Right atrium auricular region (tissue), 2 donors: Measurements from ENCODE around the gene INPP5F. TPM values are rescaled to one million over a fixed set of nuclear protein-coding genes. Genes with fewer than 3 reads are reported as not detected.
A peak's percentile ranks its signal among the peaks of the same experiment; 100 is the strongest.

ENCODE experiments used
- DNase-seq: peaks from one replicate; pipeline ENCODE4 v3.0.0-alpha.2; 2019; ENCODE audit warnings: low spot score
- H3K27ac ChIP-seq, 2 donors: fragments of 200-600 bp; sonication (generic); 1 replicate in 1 of 2; 2 replicates in 1 of 2; pipeline ENCODE4 v1.5.1; 2016 to 2019
- H3K27me3 ChIP-seq, 2 donors: fragments of 200-600 bp; sonication (generic); one replicate each; pipeline versions ENCODE4 v1.5.1 to v1.6.0; 2017 to 2019
- H3K36me3 ChIP-seq: fragments of 200-600 bp; sonication (generic); one replicate; pipeline ENCODE4 v1.5.1; 2016
- H3K4me1 ChIP-seq, 2 donors: fragments of 200-600 bp; sonication (generic); one replicate each; pipeline versions ENCODE4 v1.5.1 to v1.6.0; 2017 to 2019
- H3K4me3 ChIP-seq, 2 donors: fragments of 200-600 bp; sonication (generic); 1 replicate in 1 of 2; 2 replicates in 1 of 2; pipeline ENCODE4 v1.5.1; 2017 to 2019; ENCODE audit warnings: mild to moderate bottlenecking in 1 of 2, moderate library complexity in 1 of 2
- H3K9me3 ChIP-seq, 2 donors: fragments of 200-600 bp; sonication (generic); one replicate each; pipeline ENCODE4 v1.5.1; 2019
- total RNA-seq, 2 donors: library from RNA; depleted of rRNA; stranded (reverse); fragments of >200 nt; gene quantifications; one replicate each; pipeline ENCODE4 v1.1.0, GENCODE V29; 2016
- TF ChIP-seq, protein P1 (sequence below), 2 donors: fragments of 200-600 bp; sonication (generic); IDR thresholded peaks; one replicate each; pipeline ENCODE4 v1.5.1; 2019; ENCODE audit warnings: antibody characterized with exemption in 2 of 2

The INPP5F gene
- total RNA-seq, 2 donors from 2014 or later = 3.9 to 6.2 TPM

DNA sequence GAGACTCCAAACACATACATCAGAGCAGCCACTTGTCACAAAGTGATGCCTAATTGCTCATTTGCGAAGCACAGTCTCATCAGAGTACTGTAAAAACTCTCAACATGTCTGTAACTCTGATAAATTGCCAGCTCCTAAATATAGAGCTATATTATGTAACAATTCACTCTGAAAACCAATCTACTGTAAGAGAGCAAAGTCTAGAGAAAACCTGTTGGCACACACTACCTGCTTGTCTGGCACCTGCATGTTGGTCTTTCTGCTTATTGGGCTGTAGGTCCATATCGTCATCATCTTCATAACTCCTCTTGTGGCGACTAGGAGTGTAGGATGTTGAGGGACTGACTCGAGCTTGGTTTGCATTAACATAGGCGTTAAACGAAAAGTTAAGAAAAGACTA lies 127.0 kb downstream of the INPP5F start:
- DNase-seq = no peak
- Histone ChIP-seq H3K36me3 (peaks cover 46% of the 10 kb centered on the region), H3K4me3 (no peak overlapping the region), H3K4me1 (no peaks in the 10 kb centered on the region), H3K9me3 (no peaks in the 10 kb centered on the region), H3K27ac (no peak overlapping the region), H3K27me3 (no peaks in the 10 kb centered on the region)
- TF ChIP-seq, protein P1, sequence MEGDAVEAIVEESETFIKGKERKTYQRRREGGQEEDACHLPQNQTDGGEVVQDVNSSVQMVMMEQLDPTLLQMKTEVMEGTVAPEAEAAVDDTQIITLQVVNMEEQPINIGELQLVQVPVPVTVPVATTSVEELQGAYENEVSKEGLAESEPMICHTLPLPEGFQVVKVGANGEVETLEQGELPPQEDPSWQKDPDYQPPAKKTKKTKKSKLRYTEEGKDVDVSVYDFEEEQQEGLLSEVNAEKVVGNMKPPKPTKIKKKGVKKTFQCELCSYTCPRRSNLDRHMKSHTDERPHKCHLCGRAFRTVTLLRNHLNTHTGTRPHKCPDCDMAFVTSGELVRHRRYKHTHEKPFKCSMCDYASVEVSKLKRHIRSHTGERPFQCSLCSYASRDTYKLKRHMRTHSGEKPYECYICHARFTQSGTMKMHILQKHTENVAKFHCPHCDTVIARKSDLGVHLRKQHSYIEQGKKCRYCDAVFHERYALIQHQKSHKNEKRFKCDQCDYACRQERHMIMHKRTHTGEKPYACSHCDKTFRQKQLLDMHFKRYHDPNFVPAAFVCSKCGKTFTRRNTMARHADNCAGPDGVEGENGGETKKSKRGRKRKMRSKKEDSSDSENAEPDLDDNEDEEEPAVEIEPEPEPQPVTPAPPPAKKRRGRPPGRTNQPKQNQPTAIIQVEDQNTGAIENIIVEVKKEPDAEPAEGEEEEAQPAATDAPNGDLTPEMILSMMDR (IDR thresholded peaks at IDR 0.05) = no peak

DNA sequence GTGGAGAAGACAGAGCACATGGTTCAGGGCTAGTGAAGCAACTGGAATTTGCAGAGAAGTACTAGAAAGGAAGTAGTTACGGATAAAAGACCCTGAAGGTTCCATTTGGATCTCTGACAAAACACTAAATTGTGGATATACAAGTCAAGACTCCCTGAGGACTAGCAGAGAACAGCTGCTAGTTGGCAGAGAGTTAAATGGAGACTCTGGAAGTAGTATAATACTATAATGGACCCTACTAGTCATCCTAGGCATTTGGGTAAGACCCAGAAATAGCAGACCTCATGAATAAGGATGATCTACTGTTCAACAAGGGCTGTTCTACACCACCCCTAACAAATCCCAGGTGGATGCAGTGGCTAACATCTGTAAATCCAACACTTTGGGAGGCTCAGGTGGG lies 127.7 kb downstream of the INPP5F start:
- no peak for DNase-seq

DNA sequence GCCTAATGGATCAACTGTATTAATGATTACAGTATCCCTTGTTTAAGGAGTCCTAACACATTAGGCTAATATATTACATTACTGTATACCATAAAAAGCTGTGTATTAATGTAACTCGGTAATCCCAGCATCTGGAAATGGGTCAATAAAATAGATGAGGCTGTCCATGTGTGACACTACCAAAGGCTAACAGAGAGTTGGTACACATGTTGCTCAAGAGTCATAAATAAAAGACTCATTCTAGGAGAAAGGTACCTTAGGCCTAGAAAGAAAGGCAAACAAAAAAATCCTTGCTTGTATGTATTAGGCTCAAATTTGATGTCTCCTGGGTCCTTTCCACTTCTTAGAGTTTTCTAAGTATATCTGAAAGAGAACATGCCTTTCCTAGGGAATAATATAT lies 132.2 kb downstream of the INPP5F start:
- H3K27ac ChIP-seq = no peak overlapping the region
- no peaks in the 10 kb centered on the region for H3K27me3 ChIP-seq
- TF ChIP-seq, protein P1 (IDR thresholded peaks at IDR 0.05) = no peak
- no peaks in the 10 kb centered on the region for H3K4me1 ChIP-seq
- no peaks in the 10 kb centered on the region for H3K9me3 ChIP-seq
- peaks cover 18% of the 10 kb centered on the region for H3K36me3 ChIP-seq
- no peak overlapping the region for H3K4me3 ChIP-seq
- DNase-seq = no peak

More for the DNA sequence above, 127.7 kb downstream of the INPP5F start:
- peaks cover 46% of the 10 kb centered on the region for H3K36me3 ChIP-seq
- H3K4me3 ChIP-seq = no peak overlapping the region
- no peaks in the 10 kb centered on the region for H3K4me1 ChIP-seq
- no peak overlapping the region for H3K27ac ChIP-seq
- no peaks in the 10 kb centered on the region for H3K9me3 ChIP-seq
- H3K27me3 ChIP-seq = no peaks in the 10 kb centered on the region
- TF ChIP-seq, protein P1 (IDR thresholded peaks at IDR 0.05) = no peak

DNA sequence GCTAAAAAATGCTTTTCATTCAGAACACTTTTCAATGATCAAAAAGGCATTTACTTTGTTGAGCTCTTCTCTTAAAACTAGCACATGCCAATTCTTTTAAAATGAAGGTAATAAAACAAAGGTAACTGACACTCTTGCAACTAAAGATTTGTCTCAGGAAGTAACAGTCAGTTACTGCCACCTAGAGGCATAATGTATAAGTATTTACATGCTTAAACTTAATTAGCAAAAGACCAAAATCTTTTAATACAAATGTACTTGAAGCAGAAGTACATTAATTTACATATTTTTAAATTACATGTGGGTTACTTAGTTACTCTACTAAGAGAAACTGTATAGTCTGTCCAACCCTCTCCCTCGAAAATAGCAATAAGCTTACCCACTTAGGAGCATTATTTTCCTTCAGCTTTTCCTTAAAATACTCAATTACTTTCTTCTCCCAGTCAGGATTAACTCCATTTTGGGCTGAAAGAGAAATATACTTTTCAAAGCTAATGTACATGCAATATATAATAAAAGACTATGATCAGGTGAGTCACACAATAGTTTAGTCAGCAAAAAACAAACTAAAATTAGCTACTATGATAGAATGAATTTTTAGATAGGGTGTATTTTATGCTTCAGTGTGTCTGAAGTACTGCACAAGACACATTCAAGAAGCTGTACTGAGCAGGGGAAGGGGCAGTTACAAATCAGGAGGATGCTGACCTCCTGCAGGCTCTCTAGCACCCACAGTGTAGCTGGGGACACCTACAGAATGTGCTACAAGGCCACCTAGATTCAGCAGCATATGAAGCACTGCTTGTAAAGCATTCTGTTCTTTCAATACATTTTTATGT lies 133.8 kb downstream of the INPP5F start:
- TF ChIP-seq, protein P1 (IDR thresholded peaks at IDR 0.05) = peak; percentile 25 to 74
- Histone ChIP-seq H3K36me3 (peaks cover 8% of the 10 kb centered on the region), H3K9me3 (no peaks in the 10 kb centered on the region), H3K4me3 (no peak overlapping the region), H3K4me1 (no peaks in the 10 kb centered on the region), H3K27me3 (no peaks in the 10 kb centered on the region), H3K27ac (no peak overlapping the region)
- no peak for DNase-seq

DNA sequence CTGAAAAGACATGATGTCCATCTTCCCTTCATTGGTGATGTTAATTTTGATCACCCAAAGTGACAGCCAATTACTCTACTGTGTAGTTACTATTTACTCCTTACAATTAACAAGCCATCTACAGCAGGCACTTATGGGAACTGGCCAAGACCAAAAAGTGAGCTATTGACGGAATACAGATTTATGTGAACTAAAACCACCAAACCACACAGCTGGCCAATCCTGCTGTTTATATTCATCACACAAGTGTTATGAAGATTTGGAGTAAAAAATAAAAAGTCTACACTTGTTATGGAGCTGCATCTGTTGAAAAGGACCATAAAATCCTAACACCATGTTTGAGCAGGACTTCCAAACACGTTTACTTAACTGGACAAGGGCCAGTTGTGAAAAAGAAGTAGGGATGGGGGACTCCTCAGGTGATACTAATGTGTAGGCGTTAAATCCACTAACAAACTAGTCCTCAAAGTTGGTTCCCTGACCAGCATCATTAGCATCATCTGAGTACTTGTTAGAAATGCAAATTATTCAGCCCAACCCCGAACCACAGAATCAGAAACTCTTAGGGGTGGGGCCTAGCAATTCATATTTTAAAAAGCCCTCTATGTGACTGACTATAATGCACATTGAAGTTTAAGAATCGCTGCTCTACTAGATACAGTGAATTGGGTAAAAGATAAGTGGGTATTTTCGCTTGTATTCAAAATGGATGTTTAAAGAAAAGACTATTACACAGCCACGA lies 135.2 kb downstream of the INPP5F start:
- no peaks in the 10 kb centered on the region for H3K27me3 ChIP-seq
- no peak for DNase-seq
- TF ChIP-seq, protein P1 (IDR thresholded peaks at IDR 0.05) = no peak

More for the DNA sequence above, 135.2 kb downstream of the INPP5F start:
- Histone ChIP-seq H3K27ac (no peak overlapping the region), H3K4me3 (no peak overlapping the region), H3K36me3 (peaks cover 8% of the 10 kb centered on the region), H3K9me3 (no peaks in the 10 kb centered on the region), H3K4me1 (no peaks in the 10 kb centered on the region)
